Heart left ventricle (tissue), 16 donors: ENCODE data around the gene PTPRN2. TPM values are rescaled to one million over a fixed set of nuclear protein-coding genes. Genes with fewer than 3 reads are reported as not detected.
"Not testable (repeated sequence)": the region's sequence is repeated elsewhere in the genome, so short reads cannot be mapped to it uniquely, and the experiment has no call there.

Experiments
- ATAC-seq, 4 donors: fragments of 200-7000 bp; cut with Tn5 transposase; one replicate each; pipeline ENCODE4 v1.9.1; 2020 to 2022; ENCODE audit warnings: moderate library complexity in 4 of 4, mild to moderate bottlenecking in 3 of 4, moderate number of reproducible peaks in 1 of 4
- DNase-seq, 5 donors: peaks; one replicate each; pipeline ENCODE4 v3.0.0-alpha.2; 2020
- H3K27ac ChIP-seq, 12 donors: fragments of 200-600 bp; sonication (generic) in 4 of 12; one replicate each; pipeline versions ENCODE4 v1.5.0 to v1.8.0; 2016 to 2022; ENCODE audit warnings: mild to moderate bottlenecking in 2 of 12
- H3K27me3 ChIP-seq, 9 donors: fragments of 200-600 bp; sonication (generic) in 2 of 9; one replicate each; pipeline versions ENCODE4 v1.5.1 to v1.8.0; 2016 to 2022; ENCODE audit warnings: mild to moderate bottlenecking in 3 of 9
- H3K36me3 ChIP-seq, 9 donors: fragments of 200-600 bp; sonication (generic) in 2 of 9; one replicate each; pipeline versions ENCODE4 v1.5.0 to v1.8.0; 2018 to 2022; ENCODE audit warnings: mild to moderate bottlenecking in 2 of 9
- H3K4me1 ChIP-seq, 12 donors: fragments of 200-600 bp; sonication (generic) in 4 of 12; one replicate each; pipeline versions ENCODE4 v1.5.0 to v1.8.0; 2016 to 2022; ENCODE audit warnings: mild to moderate bottlenecking in 3 of 12
- H3K4me3 ChIP-seq, 12 donors: fragments of 200-600 bp; sonication (generic) in 4 of 12; one replicate each; pipeline versions ENCODE4 v1.5.0 to v1.8.0; 2017 to 2022; ENCODE audit warnings: mild to moderate bottlenecking in 9 of 12, moderate library complexity in 4 of 12
- H3K9me3 ChIP-seq, 12 donors: fragments of 200-600 bp; sonication (generic) in 4 of 12; one replicate each; pipeline versions ENCODE4 v1.5.0 to v1.8.0; 2016 to 2022; ENCODE audit warnings: mild to moderate bottlenecking in 1 of 12
- POLR2A ChIP-seq, 2 donors: fragments of 450-650 bp; IDR thresholded peaks; one replicate each; pipeline ENCODE4 v1.6.1; 2017; ENCODE audit warnings: antibody characterized with exemption in 2 of 2, mild to moderate bottlenecking in 2 of 2, moderate library complexity in 2 of 2
- whole genome bisulfite sequencing, 4 donors: extraction: QIAGEN DNeasy Blood & Tissue Kit in 2 of 4; methylation state at CpG; one replicate each; pipeline versions ENCODE4 v1.1.5 to v1.1.7; 2013 to 2018; 5-methylcytosine and 5-hydroxymethylcytosine counted together
- intact Hi-C, 10 donors: fragments of 100-400 bp; cut with DNase I; formaldehyde crosslinking; loops; one replicate each; pipeline versions ENCODE4 v1.11.1 to v1.14.2; 2022
- polyA plus RNA-seq, 2 donors: library from polyadenylated mRNA; stranded (reverse); fragments of 200-250 nt; gene quantifications; one replicate each; pipeline ENCODE4 v1.2.3, GENCODE V29; 2013
- total RNA-seq, 9 donors: library from RNA; depleted of rRNA in 2 of 9; stranded (reverse); fragments of >200 nt in 2 of 9; fragmentation: NEBNext Ultra II Directional in 3 of 9; extraction: Animal tissue kit (Norgen Biotek cat#: 25700) in 3 of 9; gene quantifications; one replicate each; pipeline versions ENCODE4 v1.1.0 to v1.2.4, GENCODE V29; 2016 to 2023
- TF ChIP-seq, protein P1 (sequence below), 12 donors: fragments of 200-600 bp; sonication (generic) in 4 of 12; IDR thresholded peaks; one replicate each; pipeline versions ENCODE4 v1.5.0 to v1.8.0; 2018 to 2022; ENCODE audit warnings: antibody characterized with exemption in 12 of 12, mild to moderate bottlenecking in 5 of 12
- donor health status: ischemic (EF 13 %, LVEDD 7.1; RV severe dilation, severe dysfunction).
- donor health status: healthy with polysubstance abuse.
- donor health status: DM: no; HTN: yes; CAD: no.
- donor health status: DM: no; HTN: no; CAD: no.
- donor health status: ischemic (EF 25% LVEDD 6.9; RV normal size, moderate dysfunction).
- donor health status: ischemic (EF 25% LVEDD 5.7; RV mildly dilated, moderate dysfunction).
- donor health status: healthy.
- donor health status: DM: yes; HTN: yes; CAD: no.
- donor health status: ischemic (EF 35%, LVEDD 5.7; RV mildly dilated, moderate dysfunction).
- donor health status: nonischemic (EF 11% LVEDD 7.7; RV severe dilation, severe dysfunction).
- donor health status: DM: yes; HTN: yes; CAD: no.
- donor health status: PGD.
- donor health status: ischemic (EF 29% LVEDD 5.4; RV normal size, mild dysfunction).
- donor health status: nonischemic (EF 23%, LVEDD 6.1; RV moderate dilation, normal function).

Gene PTPRN2
- total and polyA plus RNA-seq, 11 donors, result 0.61 to 2.3 (median 1.3) TPM

DNA sequence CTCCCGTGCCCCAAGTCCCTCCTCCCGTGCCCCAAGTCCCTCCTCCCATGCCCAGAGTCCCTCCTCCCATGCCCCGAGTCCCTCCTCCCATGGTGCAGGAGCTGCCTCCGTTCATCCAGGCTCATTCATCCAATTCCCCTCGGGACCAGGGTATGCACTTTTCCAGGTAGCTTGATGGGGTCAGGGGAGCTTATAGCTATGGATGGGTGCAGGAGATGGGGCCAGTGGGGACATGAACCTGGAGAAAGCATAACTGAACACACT lies 201.3 kb downstream of the PTPRN2 start:
- no peak overlapping the region for H3K27ac ChIP-seq
- no peak for DNase-seq
- WGBS, 4 donors, result 72 to 84% (median 75%) methylated on average over 5 of the region's 5 CpGs

DNA sequence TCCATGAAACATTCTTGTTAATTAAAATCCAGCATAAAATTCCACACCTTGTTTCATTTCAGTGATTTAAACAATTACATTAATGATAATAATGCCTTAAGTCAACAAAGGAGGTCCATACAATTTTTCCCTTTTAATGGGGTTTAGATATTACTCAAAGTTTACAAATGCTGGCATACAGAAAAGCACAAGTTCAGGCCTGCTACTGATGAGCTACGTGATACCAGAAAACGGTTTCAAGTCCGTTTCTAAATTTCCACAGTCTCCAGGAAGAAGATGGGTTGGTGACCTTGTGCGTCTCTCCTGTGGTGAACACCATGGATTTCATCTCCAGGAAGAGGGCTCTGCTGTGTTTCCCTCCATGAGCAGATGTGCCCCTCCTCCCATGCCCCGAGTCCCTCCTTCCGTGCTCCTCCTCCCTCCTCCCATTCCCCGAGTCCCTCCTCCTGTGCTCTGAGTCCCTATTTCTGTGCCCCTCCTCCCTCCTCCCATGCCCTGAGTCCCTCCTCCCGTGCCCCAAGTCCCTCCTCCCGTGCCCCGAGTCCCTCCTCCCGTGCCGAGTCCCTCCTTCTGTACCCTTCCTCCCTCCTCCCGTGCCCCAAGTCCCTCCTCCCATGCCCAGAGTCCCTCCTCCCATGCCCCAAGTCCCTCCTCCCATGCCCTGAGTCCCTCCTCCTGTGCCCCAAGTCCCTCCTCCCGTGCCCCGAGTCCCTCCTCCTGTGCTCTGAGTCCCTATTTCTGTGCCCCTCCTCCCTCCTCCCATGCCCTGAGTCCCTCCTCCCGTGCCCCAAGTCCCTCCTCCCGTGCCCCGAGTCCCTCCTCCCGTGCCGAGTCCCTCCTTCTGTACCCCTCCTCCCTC lies 201.9 kb downstream of the PTPRN2 start:
- H3K27me3 ChIP-seq, result peaks cover 0 to 25% (median 5%) of the 10 kb centered on the region in 9 donors

More for the DNA sequence above, 201.3 kb downstream of the PTPRN2 start:
- no peak overlapping the region for H3K4me3 ChIP-seq
- H3K36me3 ChIP-seq, result no peaks in the 10 kb centered on the region
- no peaks in the 10 kb centered on the region for H3K9me3 ChIP-seq
- H3K27me3 ChIP-seq, result peaks cover 0 to 30% (median 5%) of the 10 kb centered on the region in 9 donors
- no peak for ATAC-seq
- H3K4me1 ChIP-seq, result no peaks in the 10 kb centered on the region
- TF ChIP-seq, protein P1, sequence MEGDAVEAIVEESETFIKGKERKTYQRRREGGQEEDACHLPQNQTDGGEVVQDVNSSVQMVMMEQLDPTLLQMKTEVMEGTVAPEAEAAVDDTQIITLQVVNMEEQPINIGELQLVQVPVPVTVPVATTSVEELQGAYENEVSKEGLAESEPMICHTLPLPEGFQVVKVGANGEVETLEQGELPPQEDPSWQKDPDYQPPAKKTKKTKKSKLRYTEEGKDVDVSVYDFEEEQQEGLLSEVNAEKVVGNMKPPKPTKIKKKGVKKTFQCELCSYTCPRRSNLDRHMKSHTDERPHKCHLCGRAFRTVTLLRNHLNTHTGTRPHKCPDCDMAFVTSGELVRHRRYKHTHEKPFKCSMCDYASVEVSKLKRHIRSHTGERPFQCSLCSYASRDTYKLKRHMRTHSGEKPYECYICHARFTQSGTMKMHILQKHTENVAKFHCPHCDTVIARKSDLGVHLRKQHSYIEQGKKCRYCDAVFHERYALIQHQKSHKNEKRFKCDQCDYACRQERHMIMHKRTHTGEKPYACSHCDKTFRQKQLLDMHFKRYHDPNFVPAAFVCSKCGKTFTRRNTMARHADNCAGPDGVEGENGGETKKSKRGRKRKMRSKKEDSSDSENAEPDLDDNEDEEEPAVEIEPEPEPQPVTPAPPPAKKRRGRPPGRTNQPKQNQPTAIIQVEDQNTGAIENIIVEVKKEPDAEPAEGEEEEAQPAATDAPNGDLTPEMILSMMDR (IDR thresholded peaks at IDR 0.05), result no peak
- no peak for TF ChIP-seq POLR2A (IDR thresholded peaks at IDR 0.05)
- intact Hi-C loops, result no loop called here

DNA sequence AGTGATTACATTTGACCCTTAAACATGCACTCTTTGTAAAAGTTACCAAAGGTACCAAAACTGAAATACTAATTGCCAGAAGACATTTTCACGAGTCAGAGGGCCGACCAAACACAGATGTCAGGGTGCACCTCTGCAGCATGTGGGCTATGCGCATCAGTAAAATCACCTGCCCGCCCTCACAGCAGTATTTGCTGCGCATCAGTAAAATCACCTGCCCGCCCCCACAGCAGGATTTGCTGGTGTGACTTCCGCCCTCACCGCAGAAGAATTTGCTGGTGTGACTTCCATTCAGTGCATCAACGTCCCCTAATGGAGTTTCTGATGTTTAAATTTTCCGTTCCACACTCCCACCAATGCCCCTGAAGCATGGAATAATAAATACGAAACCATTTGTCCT lies 202.9 kb downstream of the PTPRN2 start:
- no peak overlapping the region for H3K27ac ChIP-seq
- DNase-seq (no peak), ATAC-seq (no peak)
- H3K27me3 ChIP-seq, result peaks cover 0 to 24% (median 5%) of the 10 kb centered on the region in 9 donors
- TF ChIP-seq POLR2A (IDR thresholded peaks at IDR 0.05), result no peak
- TF ChIP-seq, protein P1 (IDR thresholded peaks at IDR 0.05), result no peak
- H3K9me3 ChIP-seq, result no peaks in the 10 kb centered on the region
- no peaks in the 10 kb centered on the region for H3K36me3 ChIP-seq
- WGBS, 4 donors, result 47 to 66% (median 52%) methylated on average over 11 of the region's 11 CpGs
- H3K4me3 ChIP-seq, result no peak overlapping the region
- no peaks in the 10 kb centered on the region for H3K4me1 ChIP-seq
- intact Hi-C loops, result no loop called here

More for the DNA sequence above, 201.9 kb downstream of the PTPRN2 start:
- ATAC-seq, H3K9me3 ChIP-seq, H3K27ac ChIP-seq, H3K36me3 ChIP-seq, DNase-seq, H3K4me3 ChIP-seq, H3K4me1 ChIP-seq, intact Hi-C loops: not testable (repeated sequence)
- WGBS, 4 donors, result 80 to 87% (median 85%) methylated on average over 16 to 20 of the region's 20 CpGs

DNA sequence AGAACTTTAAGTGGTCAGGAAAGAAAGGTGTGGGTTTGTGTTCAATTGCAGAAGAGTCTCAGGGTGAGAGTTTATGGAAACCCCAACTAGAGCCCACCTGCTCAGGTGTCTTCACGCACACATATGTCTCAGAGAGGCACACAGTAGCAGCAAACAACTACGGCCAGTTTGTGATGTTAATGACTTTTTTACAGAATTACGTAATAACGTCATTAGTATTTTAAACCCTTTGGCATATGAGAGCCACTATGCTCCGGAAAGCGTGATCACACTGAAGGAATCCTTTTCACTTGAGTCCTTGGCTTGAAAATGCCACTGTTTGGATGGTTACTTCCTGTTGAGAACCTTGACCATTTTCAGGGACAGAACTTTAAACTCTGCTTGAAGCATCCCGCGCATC lies 204.0 kb downstream of the PTPRN2 start:
- H3K36me3 ChIP-seq, result no peaks in the 10 kb centered on the region
- no peaks in the 10 kb centered on the region for H3K4me1 ChIP-seq
- no peaks in the 10 kb centered on the region for H3K9me3 ChIP-seq
- H3K27me3 ChIP-seq, result peaks cover 0 to 24% (median 5%) of the 10 kb centered on the region in 9 donors
- no peak for TF ChIP-seq POLR2A (IDR thresholded peaks at IDR 0.05)
- TF ChIP-seq, protein P1 (IDR thresholded peaks at IDR 0.05), result no peak
- H3K27ac ChIP-seq, result no peak overlapping the region
- 80 to 86% (median 83%) methylated on average over 8 of the region's 8 CpGs for WGBS, 4 donors
- DNase-seq (no peak), ATAC-seq (no peak)
- H3K4me3 ChIP-seq, result no peak overlapping the region
- intact Hi-C loops, result no loop called here
